Fibroblast of mammary gland (primary cell): ENCODE results near the gene C19orf38.

Experiments used
- DNase-seq: peaks from one replicate; pipeline ENCODE4 v3.0.0-alpha.2; 2010; ENCODE audit warnings: low read depth
- H3K4me3 ChIP-seq: 2 replicates; pipeline ENCODE4 v1.5.1; 2011; ENCODE audit warnings: low read depth, mild to moderate bottlenecking, low read length, moderate library complexity; ENCODE audit not compliant: control insufficient read depth
- TF ChIP-seq, protein P1 (sequence below): conservative IDR thresholded peaks from 2 replicates; pipeline ENCODE4 v1.5.1; 2011; ENCODE audit warnings: low read depth, low read length, inconsistent platforms; ENCODE audit not compliant: control insufficient read depth, insufficient read depth

Gene C19orf38

DNA sequence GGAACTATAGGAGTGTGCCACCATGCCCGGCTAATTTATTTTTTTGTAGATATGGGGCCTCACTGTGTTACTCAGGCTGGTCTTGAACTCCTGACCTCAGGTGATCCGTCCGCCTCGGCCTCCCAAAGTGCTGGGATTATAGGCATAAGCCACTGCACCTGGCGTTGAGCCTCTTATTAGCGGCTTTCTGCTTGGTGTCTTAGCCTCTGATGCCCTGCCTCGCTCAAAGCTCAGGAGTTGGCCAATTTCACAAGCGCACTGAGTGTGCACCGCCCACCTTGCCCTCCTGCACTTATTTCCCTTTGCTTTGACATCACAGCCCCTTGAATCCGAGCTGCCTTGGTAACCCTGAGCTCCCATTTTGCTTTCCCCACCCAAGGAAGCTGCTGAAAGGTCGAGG, 70.1 kb downstream of the C19orf38 start:
- no peak overlapping the region for H3K4me3 ChIP-seq
- TF ChIP-seq, protein P1, sequence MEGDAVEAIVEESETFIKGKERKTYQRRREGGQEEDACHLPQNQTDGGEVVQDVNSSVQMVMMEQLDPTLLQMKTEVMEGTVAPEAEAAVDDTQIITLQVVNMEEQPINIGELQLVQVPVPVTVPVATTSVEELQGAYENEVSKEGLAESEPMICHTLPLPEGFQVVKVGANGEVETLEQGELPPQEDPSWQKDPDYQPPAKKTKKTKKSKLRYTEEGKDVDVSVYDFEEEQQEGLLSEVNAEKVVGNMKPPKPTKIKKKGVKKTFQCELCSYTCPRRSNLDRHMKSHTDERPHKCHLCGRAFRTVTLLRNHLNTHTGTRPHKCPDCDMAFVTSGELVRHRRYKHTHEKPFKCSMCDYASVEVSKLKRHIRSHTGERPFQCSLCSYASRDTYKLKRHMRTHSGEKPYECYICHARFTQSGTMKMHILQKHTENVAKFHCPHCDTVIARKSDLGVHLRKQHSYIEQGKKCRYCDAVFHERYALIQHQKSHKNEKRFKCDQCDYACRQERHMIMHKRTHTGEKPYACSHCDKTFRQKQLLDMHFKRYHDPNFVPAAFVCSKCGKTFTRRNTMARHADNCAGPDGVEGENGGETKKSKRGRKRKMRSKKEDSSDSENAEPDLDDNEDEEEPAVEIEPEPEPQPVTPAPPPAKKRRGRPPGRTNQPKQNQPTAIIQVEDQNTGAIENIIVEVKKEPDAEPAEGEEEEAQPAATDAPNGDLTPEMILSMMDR: no peak
- no peak for DNase-seq
